ENCODE data around the gene ABAT. TPM values are rescaled to one million over a fixed set of nuclear protein-coding genes. Genes with fewer than 3 reads are reported as not detected.

ABAT gene
- total and polyA plus RNA-seq, 2 of the 8 experiments (the other 6 are each of a cell fraction or from before 2014, with no cell fraction given) = 6.4 to 8.4 TPM

GRCh38 chr16:8831871-8832716 is 157.7 kb downstream of the ABAT start (continued):
- TF ChIP-seq CTBP2 (IDR thresholded peaks at IDR 0.05; ENCODE audit: borderline replicate concordance, insufficient read depth, insufficient read length, low read length) (no peak), PHF8 (conservative IDR thresholded peaks at IDR 0.05; ENCODE audit: low read depth, low read length) (no peak), CEBPB (IDR thresholded peaks at IDR 0.05; ENCODE audit: low read depth, low read length) (no peak), SP2 (IDR thresholded peaks at IDR 0.05; ENCODE audit: low read length) (no peak), CBX8 (IDR thresholded peaks at IDR 0.05; ENCODE audit: borderline replicate concordance, low read depth, low read length) (no peak), FOSL1 (IDR thresholded peaks at IDR 0.05; ENCODE audit: insufficient read depth, low read depth, low read length) (no peak), SIN3A (conservative IDR thresholded peaks at IDR 0.05 in 1 of 2, IDR thresholded peaks at IDR 0.05 in 1 of 2; ENCODE audit: low read depth in 1 of 2, low read length in 2 of 2) (no peak; a peak in 1 of 4 replicates), EZH2 (IDR thresholded peaks at IDR 0.05; ENCODE audit: low read depth, low read length, severe bottlenecking) (no peak), RFX5 (IDR thresholded peaks at IDR 0.05; ENCODE audit: borderline replicate concordance, low read depth, low read length) (no peak), CHD1 (IDR thresholded peaks at IDR 0.05; ENCODE audit: low read depth, low read length) (no peak), MAX (IDR thresholded peaks at IDR 0.05) (peak; percentile 83), SP4 (IDR thresholded peaks at IDR 0.05; ENCODE audit: low read length) (no peak), SRF (IDR thresholded peaks at IDR 0.05; ENCODE audit: low read depth, low read length) (no peak), CBX5 (IDR thresholded peaks at IDR 0.05; ENCODE audit: low read depth, low read length) (no peak), SP1 (IDR thresholded peaks at IDR 0.05; ENCODE audit: low read depth, low read length) (no peak), RBBP5 (IDR thresholded peaks at IDR 0.05; ENCODE audit: borderline replicate concordance, low read depth, low read length) (peak; percentile 53; the same call in 1 of the 2 replicates), NRF1 (IDR thresholded peaks at IDR 0.05; ENCODE audit: low read depth, low read length) (no peak), KDM5A (IDR thresholded peaks at IDR 0.05; ENCODE audit: low read length) (no peak), ASH2L (IDR thresholded peaks at IDR 0.05; ENCODE audit: low read length) (peak; percentile 85), RAD21 (IDR thresholded peaks at IDR 0.05 in 1 of 2, conservative IDR thresholded peaks at IDR 0.05 in 1 of 2; ENCODE audit: low read depth in 2 of 2, low read length in 2 of 2) (peak in 1 of 2 experiments; percentile 11; a peak in 1 of 4 replicates), TBP (IDR thresholded peaks at IDR 0.05; ENCODE audit: low read depth, low read length) (peak; percentile 68; the same call in 1 of the 2 replicates), HDAC2 (IDR thresholded peaks at IDR 0.05; ENCODE audit: borderline replicate concordance in 1 of 2, low read depth in 2 of 2, low read length in 2 of 2) (0 out of 4 replicates have a peak, but pooled peaks of 1 of the 2 experiments have one; percentile 10), SUZ12 (IDR thresholded peaks at IDR 0.05; ENCODE audit: low read length) (no peak)
